SK-N-SH (cell line): ENCODE data around the gene HRH1. TPM values are rescaled to one million over a fixed set of nuclear protein-coding genes. Genes with fewer than 3 reads are reported as not detected.

Source experiments
- CTCF ChIA-PET: fragments of 300-600, 350-600 bp; formaldehyde crosslinking; extraction: SDS; loops from one replicate; lab custom pipeline; 2021; lab: Yijun Ruan, JAX
- POLR2A ChIA-PET: fragments of 350-600 bp; sonication (Branson Sonifier 250); formaldehyde crosslinking; extraction: SDS; loops from one replicate; lab custom pipeline; 2020; ENCODE audit warnings: antibody characterized with exemption, inconsistent platforms; lab: Yijun Ruan, JAX
- DNase-seq: peaks from one replicate; pipeline ENCODE4 v3.0.0; 2012
- H2AFZ ChIP-seq: fragments of 200-600 bp; sonication (generic); 2 replicates; pipeline ENCODE4 v1.8.1; 2016; ENCODE audit warnings: antibody characterized with exemption, mild to moderate bottlenecking, low read depth
- H3F3A ChIP-seq: fragments of 200-600 bp; sonication (generic); replicated peaks from 2 replicates; pipeline ENCODE3; 2016; ENCODE audit warnings: antibody characterized with exemption, mild to moderate bottlenecking; ENCODE audit not compliant: insufficient read depth
- H3K27ac ChIP-seq, 2 experiments: fragments of 200-500 bp in 1 of 2; fragments of 200-600 bp in 1 of 2; sonication (Bioruptor generic) in 1 of 2; sonication (generic), shearing (Covaris generic) in 1 of 2; 2 replicates each; pipeline versions ENCODE4 v1.5.1 to v1.6.1; 2014 to 2016; ENCODE audit warnings: low read depth in 2 of 2, inconsistent platforms in 1 of 2, low read length in 1 of 2, mild to moderate bottlenecking in 1 of 2, mixed read lengths in 1 of 2
- H3K27me3 ChIP-seq: fragments of 200-600 bp; sonication (generic), shearing (Covaris generic); 2 replicates; pipeline ENCODE4 v1.6.1; 2016; ENCODE audit warnings: mixed run types; ENCODE audit not compliant: insufficient read depth
- H3K36me3 ChIP-seq, 2 experiments: fragments of 200-500 bp in 1 of 2; fragments of 200-600 bp in 1 of 2; sonication (Bioruptor generic) in 1 of 2; sonication (generic) in 1 of 2; replicated peaks in 1 of 2; 2 replicates each; pipeline versions ENCODE3 to v1.5.1; 2014 to 2016; ENCODE audit warnings: low read length in 1 of 2, mild to moderate bottlenecking in 1 of 2; ENCODE audit not compliant: insufficient read depth in 2 of 2, control insufficient read depth in 1 of 2
- H3K4me1 ChIP-seq, 2 experiments: fragments of 200-500 bp in 1 of 2; fragments of 200-600 bp in 1 of 2; sonication (Bioruptor generic) in 1 of 2; sonication (generic), shearing (Covaris generic) in 1 of 2; 2 replicates each; pipeline versions ENCODE4 v1.5.1 to v1.6.1; 2014 to 2016; ENCODE audit warnings: low read depth in 1 of 2, low read length in 1 of 2, mixed run types in 1 of 2; ENCODE audit not compliant: insufficient read depth in 2 of 2, control insufficient read depth in 1 of 2
- H3K4me2 ChIP-seq: fragments of 200-600 bp; sonication (generic), shearing (Covaris generic); 2 replicates; pipeline ENCODE4 v1.6.1; 2017; ENCODE audit warnings: mixed run types
- H3K4me3 ChIP-seq, 2 experiments: fragments of 200-500 bp in 1 of 2; fragments of 200-600 bp in 1 of 2; sonication (Bioruptor generic) in 1 of 2; sonication (generic), shearing (Covaris generic) in 1 of 2; 2 replicates each; pipeline versions ENCODE4 v1.5.1 to v1.8.1; 2014 to 2016; ENCODE audit warnings: low read depth in 2 of 2, inconsistent platforms in 1 of 2, low read length in 1 of 2, mild to moderate bottlenecking in 1 of 2, mixed read lengths in 1 of 2, moderate library complexity in 1 of 2
- H3K79me2 ChIP-seq: fragments of 200-600 bp; sonication (generic); 2 replicates; pipeline ENCODE4 v1.8.1; 2017; ENCODE audit warnings: mild to moderate bottlenecking; ENCODE audit not compliant: insufficient read depth
- H3K9ac ChIP-seq: fragments of 200-600 bp; sonication (generic); 2 replicates; pipeline ENCODE4 v1.6.1; 2017; ENCODE audit warnings: mixed run types
- H3K9me2 ChIP-seq: fragments of 200-600 bp; sonication (generic); 2 replicates; pipeline ENCODE4 v1.6.1; 2017; ENCODE audit warnings: mixed run types
- H3K9me3 ChIP-seq: fragments of 200-600 bp; sonication (generic); 2 replicates; pipeline ENCODE4 v1.6.1; 2017; ENCODE audit warnings: mixed run types, mild to moderate bottlenecking, moderate library complexity
- H4K20me1 ChIP-seq: fragments of 200-600 bp; sonication (generic); 2 replicates; pipeline ENCODE4 v1.6.1; 2017; ENCODE audit warnings: mild to moderate bottlenecking, mixed run types; ENCODE audit not compliant: insufficient read depth
- CHD2 ChIP-seq: fragments of 150-350 bp; IDR thresholded peaks from 2 replicates; pipeline ENCODE4 v1.6.1; 2018; ENCODE audit warnings: low read length; ENCODE audit not compliant: partially characterized antibody
- ELF1 ChIP-seq: IDR thresholded peaks from 2 replicates; pipeline ENCODE4 v1.4.0; 2012
- EP300 ChIP-seq, 2 experiments: IDR thresholded peaks; 2 replicates each; pipeline versions ENCODE4 v1.4.0 to v1.6.1; 2012; ENCODE audit warnings: borderline replicate concordance in 1 of 2, low read depth in 1 of 2, low read length in 1 of 2
- EZH2phosphoT487 ChIP-seq: fragments of 200-600 bp; sonication (generic); IDR thresholded peaks from 2 replicates; pipeline ENCODE4 v1.6.1; 2017; ENCODE audit warnings: low read depth, mixed run types, mild to moderate bottlenecking, antibody characterized with exemption, moderate library complexity, borderline replicate concordance
- FOSL2 ChIP-seq: IDR thresholded peaks from 2 replicates; pipeline ENCODE4 v1.4.0; 2012; ENCODE audit warnings: low read depth, mild to moderate bottlenecking, moderate library complexity, borderline replicate concordance
- FOXJ3 ChIP-seq: sonication (generic); formaldehyde crosslinking; IDR thresholded peaks from 2 replicates; pipeline ENCODE4 v1.5.1; 2020; ENCODE audit warnings: mild to moderate bottlenecking, missing genetic modification reagents
- FOXM1 ChIP-seq: IDR thresholded peaks from 2 replicates; pipeline ENCODE4 v1.4.0; 2012; ENCODE audit warnings: low read depth, mild to moderate bottlenecking
- GATA2 ChIP-seq: sonication (generic); formaldehyde crosslinking; IDR thresholded peaks from 2 replicates; pipeline ENCODE4 v1.5.0; 2020; ENCODE audit warnings: mild to moderate bottlenecking, missing genetic modification reagents
- JUND ChIP-seq: IDR thresholded peaks from 2 replicates; pipeline ENCODE4 v1.4.0; 2012
- NFIC ChIP-seq: IDR thresholded peaks from 2 replicates; pipeline ENCODE4 v1.4.0; 2012; ENCODE audit warnings: borderline replicate concordance
- NRF1 ChIP-seq: IDR thresholded peaks from 2 replicates; pipeline ENCODE4 v1.6.1; 2012; ENCODE audit warnings: low read depth, mild to moderate bottlenecking, low read length
- RAD21 ChIP-seq: IDR thresholded peaks from 2 replicates; pipeline ENCODE4 v1.6.1; 2012; ENCODE audit warnings: mild to moderate bottlenecking, low read length
- RFX5 ChIP-seq: IDR thresholded peaks from 2 replicates; pipeline ENCODE4 v1.6.1; 2012; ENCODE audit warnings: mild to moderate bottlenecking, improper control_type of control experiment, low read length
- RXRA ChIP-seq: IDR thresholded peaks from 2 replicates; pipeline ENCODE4 v1.4.0; 2012; ENCODE audit warnings: low read depth, mild to moderate bottlenecking, borderline replicate concordance
- TAF1 ChIP-seq: IDR thresholded peaks from 2 replicates; pipeline ENCODE4 v1.6.1; 2012; ENCODE audit warnings: low read depth, mild to moderate bottlenecking, low read length, moderate library complexity, borderline replicate concordance
- TCF12 ChIP-seq: IDR thresholded peaks from 2 replicates; pipeline ENCODE4 v1.4.0; 2012
- TEAD4 ChIP-seq: IDR thresholded peaks from 2 replicates; pipeline ENCODE4 v1.4.0; 2012; ENCODE audit warnings: mild to moderate bottlenecking, borderline replicate concordance; ENCODE audit not compliant: insufficient read depth
- YY1 ChIP-seq: IDR thresholded peaks from 2 replicates; pipeline ENCODE4 v1.4.0; 2012; ENCODE audit warnings: low read depth, mild to moderate bottlenecking
- WGBS: methylation state at CpG from one replicate; pipeline ENCODE4 v1.1.6; 2017; ENCODE audit warnings: low lambda C conversion rate; 5-methylcytosine and 5-hydroxymethylcytosine counted together
- polyA plus RNA-seq, 3 experiments: library from polyadenylated mRNA; depleted of rRNA; stranded (reverse); fragments of >200 nt; gene quantifications; 2 replicates each; pipeline ENCODE4 v1.2.3, GENCODE V29; 2012
- TF ChIP-seq, protein P1 (sequence below): IDR thresholded peaks from 2 replicates; pipeline ENCODE4 v1.4.0; 2012; ENCODE audit warnings: low read depth, borderline replicate concordance
- TF ChIP-seq, protein P2 (sequence below): fragments of 150-350 bp; IDR thresholded peaks from 2 replicates; pipeline ENCODE4 v1.6.1; 2017; ENCODE audit warnings: antibody characterized with exemption, low read length, low read depth, borderline replicate concordance
- TF ChIP-seq, protein P3 (sequence below): IDR thresholded peaks from 2 replicates; pipeline ENCODE4 v1.4.0; 2012; ENCODE audit warnings: low read depth
- TF ChIP-seq, protein P4 (sequence below): fragments of 150-350 bp; IDR thresholded peaks from 2 replicates; pipeline ENCODE4 v1.6.1; 2016; ENCODE audit warnings: mild to moderate bottlenecking, low read depth, low read length

Gene HRH1
- polyA plus RNA-seq, 1 of the 3 experiments (the other 2 are of a cell fraction) = 6.2 TPM

DNA sequence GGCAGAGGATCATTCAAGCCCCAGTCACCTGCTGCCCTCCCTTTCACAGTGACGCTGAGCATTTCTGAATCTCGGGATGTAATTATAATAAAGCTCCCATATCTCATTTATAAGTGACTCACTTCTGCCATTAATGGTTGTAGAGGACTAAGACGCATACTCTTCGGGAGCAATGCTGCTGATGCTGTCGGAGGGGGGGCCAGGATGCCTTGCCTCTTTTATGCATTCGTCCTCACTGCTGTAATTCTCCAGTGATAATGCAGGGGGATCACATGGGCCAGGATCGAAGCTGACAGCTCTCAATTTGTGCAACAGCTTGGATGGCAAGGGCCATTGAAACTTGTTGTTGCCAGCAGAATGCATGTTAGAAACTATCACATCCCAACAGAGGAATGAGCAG lies 3.1 kb downstream of the HRH1 start:
- Histone ChIP-seq H4K20me1 (peaks cover 29% of the 10 kb centered on the region), H3K79me2 (peaks cover 88% of the 10 kb centered on the region), H3K4me1 (peaks cover 7 to 15% of the 10 kb centered on the region in 2 experiments; a peak in 3 of 4 replicates), H3K9me3 (no peaks in the 10 kb centered on the region), H3K27me3 (no peaks in the 10 kb centered on the region), H3K4me3 (peak overlapping the region in 1 of 2 experiments; percentile 24; a peak in 1 of 4 replicates), H3K9me2 (no peaks in the 10 kb centered on the region), H3F3A (peaks cover 20% of the 10 kb centered on the region), H3K36me3 (peaks cover 9 to 10% of the 10 kb centered on the region in 2 experiments), H3K27ac (0 out of 4 replicates have a peak overlapping the region, but pooled peaks of 1 of the 2 experiments have one; percentile 68), H3K4me2 (peak overlapping the region; percentile 85), H3K9ac (no peak overlapping the region), H2AFZ (no peak overlapping the region)
- WGBS = 66% methylated on average over 5 of the region's 7 CpGs
- no peak for TF ChIP-seq FOSL2
- TF ChIP-seq, protein P1, sequence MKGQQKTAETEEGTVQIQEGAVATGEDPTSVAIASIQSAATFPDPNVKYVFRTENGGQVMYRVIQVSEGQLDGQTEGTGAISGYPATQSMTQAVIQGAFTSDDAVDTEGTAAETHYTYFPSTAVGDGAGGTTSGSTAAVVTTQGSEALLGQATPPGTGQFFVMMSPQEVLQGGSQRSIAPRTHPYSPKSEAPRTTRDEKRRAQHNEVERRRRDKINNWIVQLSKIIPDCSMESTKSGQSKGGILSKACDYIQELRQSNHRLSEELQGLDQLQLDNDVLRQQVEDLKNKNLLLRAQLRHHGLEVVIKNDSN = no peak
- no peak for TF ChIP-seq TAF1
- TF ChIP-seq, protein P2, sequence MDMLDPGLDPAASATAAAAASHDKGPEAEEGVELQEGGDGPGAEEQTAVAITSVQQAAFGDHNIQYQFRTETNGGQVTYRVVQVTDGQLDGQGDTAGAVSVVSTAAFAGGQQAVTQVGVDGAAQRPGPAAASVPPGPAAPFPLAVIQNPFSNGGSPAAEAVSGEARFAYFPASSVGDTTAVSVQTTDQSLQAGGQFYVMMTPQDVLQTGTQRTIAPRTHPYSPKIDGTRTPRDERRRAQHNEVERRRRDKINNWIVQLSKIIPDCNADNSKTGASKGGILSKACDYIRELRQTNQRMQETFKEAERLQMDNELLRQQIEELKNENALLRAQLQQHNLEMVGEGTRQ = no peak
- no peak for TF ChIP-seq RFX5
- TF ChIP-seq RAD21 = no peak
- no peak for TF ChIP-seq YY1
- TF ChIP-seq FOXM1 = no peak
- ChIA-PET POLR2A (no interaction called here), CTCF (interaction anchor here (1.2 to 5.7 kb wide), 11 partner anchors 7 to 494 kb away, joined by 3 to 72 read pairs (median 17); no protein-coding TSS in a partner anchor)
- no peak for DNase-seq

DNA sequence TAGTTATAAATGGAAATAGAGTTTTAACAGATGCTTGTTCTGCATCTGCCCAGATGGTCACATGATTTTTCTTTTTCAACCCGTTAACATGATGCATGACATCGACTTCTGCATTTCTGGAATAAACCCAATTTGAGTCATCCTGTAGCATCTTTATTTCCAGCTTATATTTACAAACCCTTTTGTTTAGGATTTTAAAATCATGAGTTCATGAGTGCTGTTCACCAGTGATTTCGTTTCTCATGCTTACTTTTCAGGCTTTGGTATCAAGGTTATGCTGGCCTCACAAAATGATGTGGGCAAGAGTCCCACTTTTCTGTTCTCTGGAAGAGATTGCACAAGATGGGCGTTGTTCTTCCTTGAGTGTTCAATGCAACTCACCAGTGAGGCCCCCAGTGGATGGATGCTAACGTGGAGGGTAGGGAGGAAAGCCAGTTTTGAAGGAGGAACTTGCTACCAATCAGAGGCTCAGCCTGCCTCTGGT lies 5.2 kb downstream of the HRH1 start:
- CTCF ChIA-PET = no interaction called here
- 38% methylated on average over 5 of the region's 5 CpGs for WGBS
- Histone ChIP-seq H3K79me2 (peaks cover 100% of the 10 kb centered on the region), H4K20me1 (peaks cover 49% of the 10 kb centered on the region), H3K4me3 (no peak overlapping the region), H3F3A (peaks cover 20% of the 10 kb centered on the region), H3K36me3 (peaks cover 9 to 15% of the 10 kb centered on the region in 2 experiments), H3K9me2 (no peaks in the 10 kb centered on the region), H3K9me3 (no peaks in the 10 kb centered on the region), H2AFZ (no peak overlapping the region), H3K4me1 (peaks cover 7 to 15% of the 10 kb centered on the region in 2 experiments; a peak in 3 of 4 replicates), H3K4me2 (peak overlapping the region; percentile 62), H3K9ac (no peak overlapping the region; the same call in 1 of the 2 replicates), H3K27me3 (no peaks in the 10 kb centered on the region), H3K27ac (peak overlapping the region; percentile 11 to 68; a peak in 2 of 4 replicates)
- POLR2A ChIA-PET = no interaction called here
- no peak for DNase-seq
- TF ChIP-seq, protein P3, sequence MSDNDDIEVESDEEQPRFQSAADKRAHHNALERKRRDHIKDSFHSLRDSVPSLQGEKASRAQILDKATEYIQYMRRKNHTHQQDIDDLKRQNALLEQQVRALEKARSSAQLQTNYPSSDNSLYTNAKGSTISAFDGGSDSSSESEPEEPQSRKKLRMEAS = no peak
- no peak for TF ChIP-seq RXRA
- no peak for TF ChIP-seq TEAD4
- no peak for TF ChIP-seq GATA2 (CRISPR knock-in tag)
- TF ChIP-seq YY1 = no peak
- no peak for TF ChIP-seq FOXM1
- no peak for TF ChIP-seq FOXJ3 (CRISPR knock-in tag)
- peak; percentile 55 for TF ChIP-seq JUND
- TF ChIP-seq, protein P1 = peak; percentile 78; the same call in 1 of the 2 replicates
- TF ChIP-seq, protein P2 = no peak
- TF ChIP-seq CHD2 = no peak
- no peak for TF ChIP-seq NRF1
- no peak for TF ChIP-seq RFX5
- peak; percentile 67; the same call in 1 of the 2 replicates for TF ChIP-seq NFIC
- TF ChIP-seq EZH2phosphoT487 = no peak
- peak; percentile 66 for TF ChIP-seq TCF12
- TF ChIP-seq EP300 (IDR thresholded peaks at IDR 0.05; ENCODE audit: borderline replicate concordance in 1 of 2, low read depth in 1 of 2, low read length in 1 of 2) = no peak
- TF ChIP-seq, protein P4, sequence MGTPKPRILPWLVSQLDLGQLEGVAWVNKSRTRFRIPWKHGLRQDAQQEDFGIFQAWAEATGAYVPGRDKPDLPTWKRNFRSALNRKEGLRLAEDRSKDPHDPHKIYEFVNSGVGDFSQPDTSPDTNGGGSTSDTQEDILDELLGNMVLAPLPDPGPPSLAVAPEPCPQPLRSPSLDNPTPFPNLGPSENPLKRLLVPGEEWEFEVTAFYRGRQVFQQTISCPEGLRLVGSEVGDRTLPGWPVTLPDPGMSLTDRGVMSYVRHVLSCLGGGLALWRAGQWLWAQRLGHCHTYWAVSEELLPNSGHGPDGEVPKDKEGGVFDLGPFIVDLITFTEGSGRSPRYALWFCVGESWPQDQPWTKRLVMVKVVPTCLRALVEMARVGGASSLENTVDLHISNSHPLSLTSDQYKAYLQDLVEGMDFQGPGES = no peak
- TF ChIP-seq ELF1 = no peak
- peak; percentile 47; the same call in 1 of the 2 replicates for TF ChIP-seq FOSL2
- no peak for TF ChIP-seq RAD21
